GM12878 (cell line): ENCODE data around the gene SNX17. TPM values are rescaled to one million over a fixed set of nuclear protein-coding genes. Genes with fewer than 3 reads are reported as not detected.

Experiments used
- ATAC-seq: fragments of 200-7000 bp; cut with Tn5 transposase; 3 replicates; pipeline ENCODE4 v1.9.1; 2020; ENCODE audit warnings: mild to moderate bottlenecking, moderate library complexity
- BruUV-seq: library from RNA; stranded (reverse); fragments of 400-500 nt; replicated peaks from 2 replicates; lab custom pipeline; 2021; lab: Mats Ljungman, UMichigan
- CTCF ChIA-PET: fragments of 300-600 bp; sonication (Branson Sonifier 250); formaldehyde crosslinking; extraction: SDS; loops from one replicate; lab custom pipeline; 2021; ENCODE audit warnings: inconsistent platforms; lab: Yijun Ruan, JAX
- POLR2A ChIA-PET: fragments of 350-600 bp; formaldehyde crosslinking; extraction: SDS; loops from one replicate; lab custom pipeline; 2021; ENCODE audit warnings: inconsistent platforms; lab: Charles Lee
- RAD21 ChIA-PET: fragments of 300-600 bp; sonication (Branson Sonifier 250); formaldehyde crosslinking; loops from one replicate; lab custom pipeline; 2023; ENCODE audit warnings: antibody characterized with exemption; ENCODE audit not compliant: unreplicated experiment; lab: Charles Lee
- SMC1A ChIA-PET: fragments of 300-600 bp; sonication (Branson Sonifier 250); formaldehyde crosslinking; loops from one replicate; lab custom pipeline; 2023; ENCODE audit not compliant: unreplicated experiment, uncharacterized antibody; lab: Charles Lee
- DNase-seq: peaks from one replicate; pipeline ENCODE4 v3.0.0-alpha.2; 2011; ENCODE audit warnings: low read depth, low spot score
- FAIRE-seq: peaks from 3 replicates; lab custom pipeline; 2011; peaks lifted over from hg19 to GRCh38; lab: Jason Lieb, UNC
- H2AFZ ChIP-seq: 2 replicates; pipeline ENCODE4 v1.6.0; 2011; ENCODE audit warnings: low read depth, low read length, control low read depth; ENCODE audit not compliant: control insufficient read depth
- H3K27ac ChIP-seq: 2 replicates; pipeline ENCODE4 v1.5.1; 2011; ENCODE audit warnings: control low read depth; ENCODE audit not compliant: control insufficient read depth, insufficient read depth
- H3K27me3 ChIP-seq, 2 experiments: replicated peaks in 1 of 2; 2 replicates each; pipeline versions ENCODE4 v1.6.0 to v1.6.1; 2011; ENCODE audit warnings: low read length in 1 of 2; ENCODE audit not compliant: control insufficient read depth in 2 of 2, insufficient read depth in 2 of 2
- H3K36me3 ChIP-seq, 2 experiments: 2 replicates each; pipeline ENCODE4 v1.5.1; 2011; ENCODE audit warnings: low read length in 1 of 2; ENCODE audit not compliant: control insufficient read depth in 2 of 2, insufficient read depth in 2 of 2
- H3K4me1 ChIP-seq: 2 replicates; pipeline ENCODE4 v1.6.1; 2011; ENCODE audit warnings: mild to moderate bottlenecking, low read length, moderate library complexity, mixed read lengths; ENCODE audit not compliant: control insufficient read depth, insufficient read depth
- H3K4me2 ChIP-seq: 2 replicates; pipeline ENCODE4 v1.6.0; 2011; ENCODE audit warnings: control low read depth; ENCODE audit not compliant: control insufficient read depth, insufficient read depth
- H3K4me3 ChIP-seq: fragments of 200-600 bp; sonication (generic); 2 replicates; pipeline ENCODE4 v1.5.1; 2016
- H3K79me2 ChIP-seq: 2 replicates; pipeline ENCODE4 v1.6.0; 2011; ENCODE audit warnings: low read length; ENCODE audit not compliant: control insufficient read depth, insufficient read depth
- H3K9ac ChIP-seq: 2 replicates; pipeline ENCODE4 v1.8.0; 2011; ENCODE audit warnings: low read length, control low read depth, mixed read lengths; ENCODE audit not compliant: control insufficient read depth, insufficient read depth
- H3K9me3 ChIP-seq: replicated peaks from 3 replicates; pipeline ENCODE4 v1.5.1; 2011; ENCODE audit warnings: mild to moderate bottlenecking, low read length; ENCODE audit not compliant: control insufficient read depth, insufficient read depth
- H4K20me1 ChIP-seq: 2 replicates; pipeline ENCODE4 v1.6.0; 2011; ENCODE audit not compliant: control insufficient read depth, insufficient read depth
- BCL11A ChIP-seq: IDR thresholded peaks from 2 replicates; pipeline ENCODE4 v1.6.1; 2011; ENCODE audit warnings: low read depth, low read length
- CEBPB ChIP-seq, 2 experiments: fragments of 150-350 bp in 1 of 2; IDR thresholded peaks; 2 replicates each; pipeline ENCODE4 v1.6.1; 2012 to 2014; ENCODE audit warnings: low read depth in 2 of 2, low read length in 2 of 2, borderline replicate concordance in 1 of 2, inconsistent platforms in 1 of 2
- CREM ChIP-seq: IDR thresholded peaks from 2 replicates; pipeline ENCODE4 v1.6.1; 2014; ENCODE audit warnings: antibody characterized with exemption, low read depth
- DPF2 ChIP-seq: fragments of 450-650 bp; IDR thresholded peaks from 2 replicates; pipeline ENCODE4 v1.6.1; 2017; ENCODE audit warnings: mild to moderate bottlenecking
- E2F4 ChIP-seq: IDR thresholded peaks from 2 replicates; pipeline ENCODE4 v1.6.1; 2012; ENCODE audit warnings: low read depth, low read length, improper control_type of control experiment
- ETV6 ChIP-seq, 2 experiments: fragments of 450-650 bp in 1 of 2; IDR thresholded peaks in 1 of 2; conservative IDR thresholded peaks in 1 of 2; 2 replicates each; pipeline ENCODE4 v1.6.1; 2014; ENCODE audit warnings: antibody characterized with exemption in 1 of 2, borderline replicate concordance in 1 of 2, low read depth in 1 of 2, mild to moderate bottlenecking in 1 of 2, moderate library complexity in 1 of 2
- EZH2 ChIP-seq: IDR thresholded peaks from 2 replicates; pipeline ENCODE4 v1.6.1; 2012; ENCODE audit warnings: low read depth, mild to moderate bottlenecking, control low read depth, inconsistent platforms, low read length, borderline replicate concordance; ENCODE audit not compliant: control insufficient read depth
- IKZF1 ChIP-seq: fragments of 450-650 bp; conservative IDR thresholded peaks from 2 replicates; pipeline ENCODE4 v1.6.1; 2017; ENCODE audit warnings: antibody characterized with exemption, mild to moderate bottlenecking
- MEF2A ChIP-seq: IDR thresholded peaks from 2 replicates; pipeline ENCODE4 v1.6.1; 2011; ENCODE audit warnings: low read depth, mild to moderate bottlenecking, low read length, moderate library complexity; ENCODE audit not compliant: insufficient read depth
- MXI1 ChIP-seq: fragments of 150-350 bp; IDR thresholded peaks from 2 replicates; pipeline ENCODE4 v1.6.1; 2011; ENCODE audit warnings: low read depth, mild to moderate bottlenecking, inconsistent platforms, low read length, improper control_type of control experiment
- MYB ChIP-seq: fragments of 150-350 bp; IDR thresholded peaks from 2 replicates; pipeline ENCODE4 v1.6.1; 2014; ENCODE audit warnings: mild to moderate bottlenecking, low read depth, low read length, borderline replicate concordance
- MYC ChIP-seq: IDR thresholded peaks from 2 replicates; pipeline ENCODE4 v1.6.1; 2011; ENCODE audit warnings: mild to moderate bottlenecking, low read length, moderate library complexity, inconsistent platforms; ENCODE audit not compliant: insufficient read depth, insufficient replicate concordance, insufficient read length, severe bottlenecking
- NFIC ChIP-seq: IDR thresholded peaks from 2 replicates; pipeline ENCODE4 v1.6.1; 2012; ENCODE audit warnings: low read depth, mild to moderate bottlenecking, inconsistent platforms, low read length, moderate library complexity
- NFYA ChIP-seq: IDR thresholded peaks from 2 replicates; pipeline ENCODE4 v1.6.1; 2011; ENCODE audit warnings: low read depth, mild to moderate bottlenecking, low read length, improper control_type of control experiment, borderline replicate concordance
- NR2F1 ChIP-seq: fragments of 450-650 bp; conservative IDR thresholded peaks from 2 replicates; pipeline ENCODE4 v1.6.1; 2017; ENCODE audit warnings: mild to moderate bottlenecking
- POLR2AphosphoS2 ChIP-seq: IDR thresholded peaks from 2 replicates; pipeline ENCODE4 v1.6.1; 2011; ENCODE audit warnings: low read depth, mild to moderate bottlenecking, low read length, improper control_type of control experiment, moderate library complexity
- POLR2AphosphoS5 ChIP-seq: IDR thresholded peaks from 2 replicates; pipeline ENCODE4 v1.6.1; 2011; ENCODE audit warnings: mild to moderate bottlenecking, low read length, inconsistent platforms
- SMARCA5 ChIP-seq: fragments of 450-650 bp; IDR thresholded peaks from 2 replicates; pipeline ENCODE4 v1.6.1; 2017; ENCODE audit warnings: mild to moderate bottlenecking
- SP1 ChIP-seq: IDR thresholded peaks from one replicate; pipeline ENCODE4 v1.6.1; 2011; ENCODE audit warnings: low read depth, low read length
- STAT1 ChIP-seq: fragments of 450-650 bp; conservative IDR thresholded peaks from 2 replicates; pipeline ENCODE4 v1.6.1; 2014; ENCODE audit warnings: antibody characterized with exemption, mild to moderate bottlenecking
- YBX1 ChIP-seq: fragments of 450-650 bp; IDR thresholded peaks from 2 replicates; pipeline ENCODE4 v1.6.1; 2016; ENCODE audit warnings: antibody characterized with exemption
- WGBS: methylation state at CpG from one replicate; pipeline ENCODE4 v1.1.6; 2016; ENCODE audit warnings: low lambda C conversion rate; ENCODE audit not compliant: insufficient replicate concordance, insufficient coverage; ENCODE audit errors: missing lambda C conversion rate; 5-methylcytosine and 5-hydroxymethylcytosine counted together
- in situ Hi-C: fragments of 300-500 bp; cut with MboI; formaldehyde crosslinking; loops from 9 replicates; pipeline ENCODE4 v1.14.3; 2018; ENCODE audit warnings: mixed read lengths
- intact Hi-C: fragments of 100-400 bp; cut with micrococcal nuclease; formaldehyde crosslinking; loops from one replicate; pipeline ENCODE4 v1.14.2; 2022; ENCODE audit not compliant: unreplicated experiment
- polyA plus RNA-seq, 11 experiments: library from polyadenylated mRNA; depleted of rRNA in 4 of 11; unstranded in 6 of 11; stranded (reverse) in 5 of 11; fragments of >200 nt; fragmentation: Nextera tagmentation in 4 of 11; fragmentation: Illumina TruSeq in 1 of 11; extraction: Ambion mirVana in 4 of 11; extraction: Trizol in 1 of 11; gene quantifications; 1 replicate in 1 of 11; 2 replicates in 10 of 11; pipeline versions ENCODE4 v1.2.1 to v1.2.3, GENCODE V29; 2011 to 2016; ENCODE audit warnings: inconsistent platforms in 2 of 11, missing spikeins in 2 of 11, low read depth in 1 of 11
- total RNA-seq, 4 experiments: library from RNA; depleted of rRNA in 3 of 4; stranded (reverse); fragments of >200 nt in 3 of 4; fragmentation: Illumina TruSeq in 1 of 4; extraction: Trizol in 1 of 4; gene quantifications; 2 replicates each; pipeline versions ENCODE4 v1.2.1 to v1.2.3, GENCODE V29; 2013 to 2021

The SNX17 gene
- total and polyA plus RNA-seq, 10 of the 15 experiments (the other 5 are each of a cell fraction or from before 2014, with no cell fraction given) = 6.5 to 116 (median 84.4) TPM

DNA sequence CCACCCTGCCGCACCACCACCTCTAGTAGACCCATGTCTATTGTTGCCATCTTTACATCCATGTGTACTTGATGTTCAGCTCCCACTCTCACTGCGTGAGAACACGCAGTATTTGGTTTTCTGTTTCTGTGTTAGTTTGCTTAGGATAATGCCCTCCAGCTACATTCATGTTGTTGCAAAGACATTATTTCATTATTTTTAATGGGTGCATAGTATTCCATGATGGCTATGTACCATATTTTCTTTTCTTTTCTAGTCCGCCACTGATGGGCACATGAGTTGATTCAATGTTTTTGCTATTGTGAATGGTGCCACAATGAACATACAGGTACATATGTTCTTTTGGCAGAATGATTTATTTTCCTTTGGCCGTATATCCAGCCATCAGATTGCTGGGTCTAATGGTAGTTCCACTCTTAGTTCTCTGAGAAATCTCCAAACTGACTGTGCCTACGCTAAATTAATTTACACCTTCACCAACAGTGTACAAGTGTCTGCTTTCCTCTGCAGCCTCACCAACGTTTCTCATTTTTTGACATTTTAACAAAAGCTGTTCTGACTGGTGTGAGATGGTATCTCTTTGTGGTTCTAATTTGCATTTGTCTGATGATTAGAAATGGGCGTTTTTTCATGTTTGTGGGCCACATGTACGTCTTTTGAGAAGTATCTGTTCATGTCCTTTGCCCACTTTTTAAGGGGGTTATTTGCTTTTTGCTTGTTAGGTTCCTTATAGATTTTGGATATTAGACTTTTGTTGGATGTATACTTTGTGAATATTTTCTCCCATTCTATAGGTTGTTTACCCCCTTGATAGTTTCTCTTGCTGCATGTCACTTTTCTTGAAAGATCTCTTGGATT lies 20.6 kb downstream of the SNX17 start (continued):
- no peak for TF ChIP-seq MYB
- no peak for TF ChIP-seq SP1
- TF ChIP-seq CEBPB (IDR thresholded peaks at IDR 0.05; ENCODE audit: borderline replicate concordance in 1 of 2, low read depth in 2 of 2, low read length in 2 of 2) = no peak
- TF ChIP-seq MXI1 = no peak
- no peak for TF ChIP-seq MYC
- no peak for TF ChIP-seq DPF2
- no peak for TF ChIP-seq NR2F1

DNA sequence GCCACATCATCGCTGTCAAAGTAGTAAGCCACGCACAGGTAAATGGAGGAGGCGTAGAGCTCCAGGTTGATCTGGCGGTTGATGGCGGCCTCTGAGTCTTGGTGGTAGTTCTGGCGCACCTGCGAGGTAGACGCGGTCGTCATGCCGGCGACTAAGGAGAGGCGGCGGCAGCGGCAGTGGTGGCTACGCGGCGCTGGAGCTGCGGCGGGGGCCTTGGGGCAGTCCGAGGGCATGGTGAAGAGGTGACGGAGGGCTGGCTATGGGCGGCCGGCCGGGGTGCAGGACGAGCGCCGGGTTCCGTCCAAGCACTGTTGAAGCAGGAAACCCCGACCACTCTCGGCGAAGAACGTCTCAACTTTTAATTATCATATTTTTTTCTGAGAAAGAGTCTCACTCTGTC lies 22.8 kb downstream of the SNX17 start:
- TF ChIP-seq IKZF1 = no peak
- TF ChIP-seq ETV6 (conservative IDR thresholded peaks at IDR 0.05 in 1 of 2, IDR thresholded peaks at IDR 0.05 in 1 of 2; ENCODE audit: borderline replicate concordance in 1 of 2, low read depth in 1 of 2) = no peak
- TF ChIP-seq EZH2 = no peak
- TF ChIP-seq NFIC = no peak
- no peak for TF ChIP-seq NFYA
- no peak for TF ChIP-seq E2F4
- no peak for TF ChIP-seq BCL11A
- no peak for TF ChIP-seq POLR2AphosphoS5
- TF ChIP-seq POLR2AphosphoS2 = no peak
- no peak for TF ChIP-seq CREM
- TF ChIP-seq STAT1 = no peak
- no peak for TF ChIP-seq SMARCA5
- TF ChIP-seq MEF2A = no peak
- no peak for TF ChIP-seq YBX1
- Histone ChIP-seq H3K4me2 (no peak overlapping the region), H3K4me1 (no peaks in the 10 kb centered on the region), H3K9ac (no peak overlapping the region), H3K27me3 (no peaks in the 10 kb centered on the region), H2AFZ (no peak overlapping the region), H3K9me3 (no peaks in the 10 kb centered on the region), H3K36me3 (peaks cover 2 to 7% of the 10 kb centered on the region in 2 experiments), H3K27ac (no peak overlapping the region), H4K20me1 (no peaks in the 10 kb centered on the region), H3K4me3 (no peak overlapping the region), H3K79me2 (peaks cover 44% of the 10 kb centered on the region)
- intact Hi-C loops (no loop called here), in situ Hi-C loops (no loop called here)
- RAD21 ChIA-PET = no interaction called here
- CTCF ChIA-PET = no interaction called here
- BruUV-seq = no TSS peak
- WGBS = 98% methylated on average over 29 of the region's 33 CpGs
- ATAC-seq = no peak
- POLR2A ChIA-PET = no interaction called here
- no peak for FAIRE-seq
- SMC1A ChIA-PET = no interaction called here
- no peak for DNase-seq
